ENCODE results near the gene HIVEP3. TPM values are rescaled to one million over a fixed set of nuclear protein-coding genes. Genes with fewer than 3 reads are reported as not detected.

Gene HIVEP3
- total and polyA plus RNA-seq, 11 donors = 3.2 to 11.9 (median 5.0) TPM

- intact Hi-C loops (cut with DNase I) = no loop called here
- peak in 2 of 4 donors; percentile 14 to 39 for ATAC-seq
- H3K4me1 ChIP-seq = peaks cover 0 to 69% (median 27%) of the 10 kb centered on the region in 12 donors
- H3K27ac ChIP-seq = peak overlapping the region in 5 of 12 donors; percentile 14 to 53 (median 29)
- H3K4me3 ChIP-seq = no peak overlapping the region
- no peaks in the 10 kb centered on the region for H3K36me3 ChIP-seq
- no peaks in the 10 kb centered on the region for H3K9me3 ChIP-seq
- 59 to 78% (median 68%) methylated on average over 11 to 13 of the region's 13 CpGs for WGBS, 4 donors
- no peak for TF ChIP-seq POLR2A (IDR thresholded peaks at IDR 0.05)
- TF ChIP-seq, protein P1, sequence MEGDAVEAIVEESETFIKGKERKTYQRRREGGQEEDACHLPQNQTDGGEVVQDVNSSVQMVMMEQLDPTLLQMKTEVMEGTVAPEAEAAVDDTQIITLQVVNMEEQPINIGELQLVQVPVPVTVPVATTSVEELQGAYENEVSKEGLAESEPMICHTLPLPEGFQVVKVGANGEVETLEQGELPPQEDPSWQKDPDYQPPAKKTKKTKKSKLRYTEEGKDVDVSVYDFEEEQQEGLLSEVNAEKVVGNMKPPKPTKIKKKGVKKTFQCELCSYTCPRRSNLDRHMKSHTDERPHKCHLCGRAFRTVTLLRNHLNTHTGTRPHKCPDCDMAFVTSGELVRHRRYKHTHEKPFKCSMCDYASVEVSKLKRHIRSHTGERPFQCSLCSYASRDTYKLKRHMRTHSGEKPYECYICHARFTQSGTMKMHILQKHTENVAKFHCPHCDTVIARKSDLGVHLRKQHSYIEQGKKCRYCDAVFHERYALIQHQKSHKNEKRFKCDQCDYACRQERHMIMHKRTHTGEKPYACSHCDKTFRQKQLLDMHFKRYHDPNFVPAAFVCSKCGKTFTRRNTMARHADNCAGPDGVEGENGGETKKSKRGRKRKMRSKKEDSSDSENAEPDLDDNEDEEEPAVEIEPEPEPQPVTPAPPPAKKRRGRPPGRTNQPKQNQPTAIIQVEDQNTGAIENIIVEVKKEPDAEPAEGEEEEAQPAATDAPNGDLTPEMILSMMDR (IDR thresholded peaks at IDR 0.05) = no peak
- H3K27me3 ChIP-seq = no peaks in the 10 kb centered on the region
- DNase-seq = peak; percentile 55 to 82 (median 56)
These were observed 240.4 kb downstream of the HIVEP3 start for GRCh38 chr1:41678111-41678878.

- Histone ChIP-seq H3K27ac (peak overlapping the region in 4 of 12 donors; percentile 5 to 53 (median 26)), H3K4me3 (no peak overlapping the region), H3K27me3 (no peaks in the 10 kb centered on the region), H3K36me3 (no peaks in the 10 kb centered on the region), H3K9me3 (no peaks in the 10 kb centered on the region), H3K4me1 (peaks cover 0 to 69% (median 31%) of the 10 kb centered on the region in 12 donors)
- intact Hi-C loops (cut with DNase I) = no loop called here
- no peak for ATAC-seq
- no peak for DNase-seq
- TF ChIP-seq, protein P1 (IDR thresholded peaks at IDR 0.05) = no peak
- TF ChIP-seq POLR2A (IDR thresholded peaks at IDR 0.05) = no peak
- WGBS, 4 donors = 72 to 94% (median 84%) methylated on average over 7 of the region's 7 CpGs
These were observed 241.1 kb downstream of the HIVEP3 start for GRCh38 chr1:41677620-41678019.

DNA sequence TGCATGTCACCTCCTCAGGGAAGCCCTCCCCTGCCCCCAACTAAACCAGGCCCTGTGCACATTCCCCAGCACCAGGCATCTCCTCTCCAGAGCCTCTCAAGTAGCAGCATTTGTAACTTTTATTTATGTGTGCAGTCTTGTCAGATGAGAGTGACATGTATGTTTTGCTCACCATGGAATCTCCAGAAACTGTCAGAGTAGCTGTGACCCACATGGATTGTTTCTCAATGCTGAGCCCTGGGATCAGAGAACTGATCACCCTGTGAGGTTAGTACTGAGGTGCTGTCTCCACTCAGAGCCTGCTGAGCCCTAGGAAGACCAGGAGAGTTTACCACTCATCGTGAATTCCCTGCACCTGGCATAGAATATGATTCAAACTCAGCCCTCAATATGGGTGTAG, 243.3 kb downstream of the HIVEP3 start:
- no peaks in the 10 kb centered on the region for H3K9me3 ChIP-seq
- TF ChIP-seq POLR2A (IDR thresholded peaks at IDR 0.05) = no peak
- TF ChIP-seq, protein P1 (IDR thresholded peaks at IDR 0.05) = no peak
- intact Hi-C loops (cut with DNase I) = no loop called here
- H3K27me3 ChIP-seq = no peaks in the 10 kb centered on the region
- H3K4me3 ChIP-seq = no peak overlapping the region
- WGBS, 4 donors = 98 to 100% (median 98%) methylated on average over 1 of the region's 1 CpG; no CpG with 5 or more reads in 1 of the 4 donors
- H3K36me3 ChIP-seq = no peaks in the 10 kb centered on the region
- no peak for DNase-seq
- peaks cover 0 to 74% (median 21%) of the 10 kb centered on the region in 12 donors for H3K4me1 ChIP-seq
- no peak overlapping the region for H3K27ac ChIP-seq
- ATAC-seq = no peak

DNA sequence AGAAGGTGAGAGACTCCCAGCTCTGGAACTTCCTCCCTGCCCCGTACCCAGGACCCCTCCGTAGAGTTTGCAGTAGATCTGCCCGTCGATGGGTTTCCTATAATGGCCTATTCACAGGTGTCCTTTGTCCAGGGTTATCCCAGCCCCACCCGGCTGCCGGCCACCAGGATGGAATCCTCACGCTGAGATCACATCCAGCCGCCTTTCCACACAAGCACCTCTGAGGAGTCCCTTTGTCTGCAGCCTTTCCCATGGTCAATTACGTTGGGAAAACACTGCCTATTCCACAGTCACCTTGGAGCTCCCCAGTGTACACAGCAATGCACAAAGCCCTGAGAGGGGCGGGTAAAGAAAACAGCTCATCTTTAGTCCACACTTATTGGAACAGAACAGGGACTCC, 244.2 kb downstream of the HIVEP3 start:
- H3K9me3 ChIP-seq = no peaks in the 10 kb centered on the region
- ATAC-seq (no peak), DNase-seq (no peak)
- TF ChIP-seq, protein P1 (IDR thresholded peaks at IDR 0.05) = no peak
- TF ChIP-seq POLR2A (IDR thresholded peaks at IDR 0.05) = no peak
- H3K4me1 ChIP-seq = peaks cover 0 to 72% (median 21%) of the 10 kb centered on the region in 12 donors
- no peak overlapping the region for H3K4me3 ChIP-seq
- H3K27ac ChIP-seq = no peak overlapping the region
- intact Hi-C loops (cut with DNase I) = no loop called here
- 85 to 94% (median 89%) methylated on average over 10 of the region's 10 CpGs for WGBS, 4 donors
- H3K36me3 ChIP-seq = no peaks in the 10 kb centered on the region
- no peaks in the 10 kb centered on the region for H3K27me3 ChIP-seq

All from heart left ventricle (tissue), 16 donors.